HG02870 (cell line): ENCODE measurements around the gene TMEM135.
A peak's percentile ranks its signal among the peaks of the same experiment; 100 is the strongest.

Source experiments
- ATAC-seq: cut with Tn5 transposase; IDR thresholded peaks from one replicate; pipeline ENCODE4 v1.9.1; 2021; ENCODE audit warnings: mild to moderate bottlenecking, moderate library complexity; ENCODE audit not compliant: unreplicated experiment

The TMEM135 gene

DNA sequence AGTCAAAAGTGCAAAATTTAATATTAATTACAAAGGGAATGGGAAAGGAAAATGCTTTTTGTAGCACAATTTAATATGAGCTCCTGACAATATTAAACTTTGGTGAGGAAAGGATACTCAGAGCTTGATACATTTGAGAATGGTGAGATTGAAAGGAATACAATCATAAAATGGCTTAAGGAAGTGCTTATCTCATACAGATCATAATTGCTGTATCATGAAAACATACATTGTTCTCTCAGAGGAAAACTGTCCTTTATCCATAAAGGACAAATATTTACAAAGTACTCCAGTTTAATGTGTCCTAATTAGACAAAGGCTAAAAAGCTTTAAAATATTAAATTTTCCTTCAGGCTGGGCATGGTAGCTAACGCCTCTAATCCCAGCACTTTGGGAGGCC is 260.4 kb downstream of the TMEM135 start:
- ATAC-seq: no peak

DNA sequence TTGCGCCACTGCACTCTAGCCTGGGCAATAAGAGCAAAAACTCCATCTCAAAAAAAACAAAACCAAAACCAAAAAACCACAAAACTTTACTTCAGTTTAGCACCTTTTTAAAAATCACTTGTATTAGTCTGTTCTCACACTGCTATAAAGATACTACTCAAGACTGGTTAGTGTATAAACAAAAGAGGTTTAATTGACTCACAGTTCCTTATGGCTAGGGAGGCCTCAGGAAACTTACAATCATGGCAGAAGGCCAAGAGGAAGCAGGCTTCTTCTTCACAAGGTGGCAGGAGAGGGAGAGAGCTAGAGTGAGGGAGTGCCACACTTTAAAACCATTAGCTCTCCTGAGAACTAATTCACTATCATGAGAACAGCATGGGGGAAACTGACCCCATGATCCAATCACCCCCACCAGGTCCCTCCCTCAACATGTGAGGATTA is 261.3 kb downstream of the TMEM135 start:
- ATAC-seq: no peak

DNA sequence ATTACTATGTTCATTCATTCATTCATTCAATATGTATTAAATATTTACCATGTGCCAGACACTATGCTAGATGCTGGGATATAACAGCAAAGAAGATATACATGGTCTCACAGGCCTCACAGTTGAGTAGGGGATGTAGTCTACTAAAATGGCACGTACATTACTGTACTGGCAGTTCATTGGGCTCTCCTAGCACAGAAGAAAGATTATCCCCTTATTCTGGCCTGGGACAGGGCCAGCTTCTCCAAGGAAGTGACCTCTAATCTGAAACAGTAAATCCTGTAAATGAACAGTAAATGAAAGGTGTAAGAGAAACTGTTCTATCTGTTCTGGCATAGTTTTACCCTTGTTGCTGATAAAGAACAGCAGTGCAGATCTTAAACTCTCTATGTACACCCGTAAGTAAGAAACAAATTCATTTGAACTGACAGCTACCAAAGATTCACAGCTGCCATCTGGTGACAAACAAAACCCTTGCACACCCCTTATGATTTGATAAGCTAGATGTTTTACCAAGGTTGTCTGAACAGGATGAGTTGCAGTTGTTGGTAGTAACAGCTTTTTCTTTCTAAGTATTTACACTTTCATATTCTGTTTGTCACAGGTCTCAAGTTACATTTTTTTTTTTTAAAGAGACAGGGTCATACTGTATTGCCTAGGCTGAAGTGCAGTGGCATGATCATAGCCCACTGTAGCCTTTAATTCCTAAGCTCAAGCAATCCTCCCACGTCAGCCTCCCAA is 263.1 kb downstream of the TMEM135 start:
- ATAC-seq: no peak

DNA sequence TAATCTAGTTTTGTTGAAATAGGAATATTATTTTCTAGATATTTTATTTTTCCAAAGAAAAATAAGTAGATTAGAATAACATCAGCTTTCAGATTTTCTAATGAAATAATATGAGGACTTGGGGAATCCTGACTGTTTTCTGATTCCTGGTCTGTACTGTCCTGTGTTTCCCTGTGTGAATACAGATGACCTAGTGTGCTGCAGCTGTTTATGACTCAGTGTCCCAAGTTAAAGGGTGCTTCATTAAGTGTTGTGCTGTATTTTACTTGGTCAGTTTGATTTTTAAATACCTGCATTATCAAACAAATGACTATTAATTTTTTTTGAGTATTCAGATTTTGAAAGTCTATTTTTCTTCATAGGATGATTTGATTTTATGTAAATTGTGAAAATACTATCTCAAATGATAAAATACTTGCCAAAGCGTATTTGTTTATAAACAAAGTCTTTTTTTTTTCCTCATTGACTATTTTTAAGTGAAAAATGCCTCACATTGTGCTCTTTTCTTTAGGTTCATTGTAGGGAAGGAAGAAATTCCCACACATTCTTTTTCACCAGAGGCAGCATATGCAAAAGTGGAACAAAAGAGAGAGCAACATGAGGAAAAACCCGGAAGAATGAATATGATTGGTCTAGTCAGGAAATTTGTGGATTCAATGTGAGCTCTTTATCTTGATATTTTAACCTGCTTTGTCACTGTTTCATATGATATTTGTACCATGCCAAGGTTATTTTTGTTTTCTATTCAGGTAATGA is 264.2 kb downstream of the TMEM135 start:
- ATAC-seq: no peak

DNA sequence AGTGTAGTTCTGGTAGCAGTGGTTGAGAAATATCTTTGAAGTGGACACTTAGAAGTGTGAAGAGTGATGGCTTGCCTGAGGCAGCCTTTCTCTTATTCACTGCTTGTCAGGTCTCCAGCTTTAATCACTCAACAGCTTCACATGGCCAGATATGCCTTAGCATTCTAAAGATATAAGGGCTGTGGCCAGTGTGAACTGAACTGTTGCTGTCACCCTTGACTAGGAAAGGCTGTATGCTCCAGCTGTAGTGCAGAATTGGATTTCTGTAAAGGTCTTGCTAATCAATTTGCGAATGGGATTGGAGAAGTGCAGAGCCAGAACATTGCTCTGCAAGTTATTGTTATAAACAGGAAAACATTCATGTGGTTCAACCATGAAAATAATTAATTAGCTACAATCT is 266.7 kb downstream of the TMEM135 start:
- ATAC-seq: no peak

GRCh38 chr11:87306262-87306851 is 268.6 kb downstream of the TMEM135 start:
- ATAC-seq: no peak

- no peak for ATAC-seq
Observed at GRCh38 chr11:87307101-87307500, 269.4 kb downstream of the TMEM135 start.

GRCh38 chr11:87315229-87315628 is 277.5 kb downstream of the TMEM135 start:
- ATAC-seq: no peak

GRCh38 chr11:87316491-87316890 is 278.8 kb downstream of the TMEM135 start:
- no peak for ATAC-seq

DNA sequence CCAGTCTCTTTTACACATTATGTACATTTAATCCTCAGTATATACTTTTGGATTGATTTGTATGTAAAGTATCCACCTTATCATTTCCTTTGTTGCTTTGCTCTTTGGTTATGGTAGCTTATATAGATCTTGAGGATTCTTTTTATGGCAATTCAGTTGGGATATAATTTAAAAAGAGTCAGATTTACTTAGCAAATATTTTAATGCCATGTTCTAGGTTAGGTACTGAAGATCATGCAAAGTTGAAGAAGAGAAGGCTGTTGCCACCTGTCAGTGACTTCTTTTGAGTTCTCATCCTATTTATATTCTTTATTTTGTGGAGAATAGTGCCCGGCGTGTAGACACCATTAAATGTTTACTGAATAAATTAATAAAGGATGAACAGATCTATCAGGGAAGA is 279.7 kb downstream of the TMEM135 start:
- ATAC-seq: no peak

GRCh38 chr11:87320123-87320522 is 282.4 kb downstream of the TMEM135 start:
- no peak for ATAC-seq

DNA sequence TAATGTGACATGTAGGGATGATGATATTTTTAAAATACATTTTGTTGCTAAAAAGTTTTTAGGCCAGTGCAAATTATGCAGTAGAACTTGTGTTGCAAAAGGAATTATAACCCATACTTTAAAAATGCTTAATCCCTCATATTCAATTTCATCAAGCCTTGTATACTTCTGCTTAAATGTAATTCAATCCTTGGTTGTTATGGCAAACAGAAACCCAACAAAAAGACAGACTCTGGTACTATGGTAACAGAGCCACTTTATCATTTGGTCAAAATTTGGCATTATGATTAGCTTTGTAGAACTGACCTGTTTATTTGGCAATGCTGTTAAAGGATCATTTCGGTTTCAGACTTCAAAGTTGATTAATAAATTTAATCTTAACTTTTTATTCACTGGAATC is 284.8 kb downstream of the TMEM135 start:
- no peak for ATAC-seq

GRCh38 chr11:87323899-87324298 is 286.2 kb downstream of the TMEM135 start:
- ATAC-seq: no peak

DNA sequence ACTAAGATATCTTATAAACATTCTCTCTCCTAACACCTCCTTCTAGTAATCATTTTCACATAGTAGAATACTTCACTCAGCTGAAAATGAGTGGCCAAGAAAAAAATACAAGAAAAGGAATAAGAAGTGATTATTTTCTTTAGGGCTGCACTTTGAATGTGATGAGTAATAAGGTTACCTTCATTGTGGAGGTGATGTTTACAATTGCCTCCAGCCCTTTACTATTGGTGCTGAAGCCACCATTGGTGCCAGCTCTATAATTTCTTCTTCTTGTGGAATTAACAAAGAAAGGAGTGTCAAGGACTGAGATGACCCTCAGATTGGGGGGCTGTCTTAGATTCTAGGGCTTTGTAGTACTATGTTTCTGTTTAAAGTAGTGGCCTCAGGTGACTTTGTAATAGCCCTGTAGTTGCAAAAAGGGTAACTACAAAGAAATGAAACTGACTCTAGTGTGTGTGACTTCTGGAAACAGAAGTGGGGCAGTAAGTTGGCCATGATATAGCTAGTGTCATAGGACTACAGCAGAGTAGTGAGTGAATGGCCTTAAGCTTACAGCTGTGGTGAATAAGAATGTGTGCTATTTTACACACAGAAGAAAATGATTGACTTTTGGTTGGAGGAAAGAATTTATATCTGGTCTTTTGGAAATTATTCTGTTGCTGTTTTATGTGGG is 287.2 kb downstream of the TMEM135 start:
- ATAC-seq: peak; percentile 90

- no peak for ATAC-seq
Observed at GRCh38 chr11:87325490-87325872, 287.7 kb downstream of the TMEM135 start.

DNA sequence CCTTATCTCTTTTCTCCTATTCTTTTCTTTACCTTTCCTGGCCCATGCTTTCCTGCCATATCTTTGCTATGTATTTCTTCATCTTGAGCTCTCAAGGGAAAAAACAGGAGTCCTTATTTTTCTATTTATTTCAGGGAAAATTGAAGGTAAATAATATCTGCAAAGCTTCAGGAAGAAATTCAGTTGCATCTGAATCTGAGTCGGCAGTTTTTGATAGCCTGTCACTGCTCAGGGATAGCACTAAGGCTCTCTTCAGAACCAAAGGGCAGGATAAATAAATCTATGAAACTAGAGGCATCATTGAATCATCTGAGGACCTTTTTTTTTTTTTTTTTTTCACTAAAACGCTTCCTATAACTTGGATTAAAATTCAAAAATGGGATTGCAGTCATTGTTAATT is 288.9 kb downstream of the TMEM135 start:
- no peak for ATAC-seq

- no peak for ATAC-seq
Observed at GRCh38 chr11:87329172-87329571, 291.4 kb downstream of the TMEM135 start.

DNA sequence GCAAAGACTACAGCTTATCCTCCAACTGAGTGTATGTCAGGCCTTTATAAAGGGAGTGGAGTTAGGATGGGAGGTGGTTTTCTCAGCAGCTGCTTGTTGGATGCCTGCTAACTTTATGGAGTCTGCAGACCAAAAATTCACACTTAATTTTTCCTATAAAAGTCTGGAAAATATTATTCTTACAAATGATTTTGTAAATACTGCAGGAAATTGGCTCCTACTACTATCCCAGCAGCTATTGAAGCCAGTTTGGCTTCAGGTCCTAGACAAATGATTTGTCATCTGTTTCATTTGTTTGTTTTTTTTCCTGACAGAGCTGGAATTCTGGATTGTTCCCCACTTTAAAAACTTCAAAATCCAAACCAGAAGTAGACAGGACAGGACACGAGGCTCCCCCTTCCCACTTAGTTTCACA is 292.5 kb downstream of the TMEM135 start:
- ATAC-seq: no peak

DNA sequence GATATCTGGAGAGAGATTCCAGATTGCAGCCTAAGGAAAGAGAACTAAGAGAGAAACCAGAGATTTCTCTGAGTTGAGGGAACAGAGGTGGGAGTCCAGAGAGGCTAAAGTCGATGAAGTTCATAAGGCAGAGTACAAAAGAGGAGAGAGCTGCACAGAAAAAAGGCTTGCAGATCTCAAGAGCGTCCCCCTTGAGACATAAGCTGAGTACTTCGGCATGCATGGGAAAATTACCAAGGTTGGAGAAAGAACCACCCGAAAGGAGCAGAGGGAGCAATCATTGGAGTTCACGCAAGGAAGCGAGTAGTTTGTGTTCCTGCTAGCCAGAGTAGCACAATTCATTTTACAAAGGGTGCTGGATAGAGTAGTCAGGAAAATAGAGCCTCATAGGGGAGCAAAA is 293.5 kb downstream of the TMEM135 start:
- ATAC-seq: no peak

GRCh38 chr11:87338046-87338639 is 300.4 kb downstream of the TMEM135 start:
- no peak for ATAC-seq

GRCh38 chr11:87339416-87339815 is 301.7 kb downstream of the TMEM135 start:
- no peak for ATAC-seq
